Neuron (in vitro differentiated cells): ENCODE data around the gene IPP.

ENCODE experiments used
- H2AFZ ChIP-seq: one replicate; pipeline ENCODE4 v1.6.1; 2013; ENCODE audit warnings: low read depth, mild to moderate bottlenecking, inconsistent platforms, low read length, moderate library complexity
- H3K27me3 ChIP-seq: one replicate; pipeline ENCODE4 v1.6.1; 2013; ENCODE audit warnings: low read length; ENCODE audit not compliant: insufficient read depth
- H3K36me3 ChIP-seq: one replicate; pipeline ENCODE4 v1.6.1; 2013; ENCODE audit warnings: low read length; ENCODE audit not compliant: insufficient read depth
- H3K4me1 ChIP-seq: one replicate; pipeline ENCODE4 v1.6.1; 2013; ENCODE audit warnings: low read length; ENCODE audit not compliant: insufficient read depth
- H3K4me3 ChIP-seq: 2 replicates; pipeline ENCODE4 v1.5.1; 2013; ENCODE audit warnings: mild to moderate bottlenecking, low read length, moderate library complexity
- H3K9me3 ChIP-seq: one replicate; pipeline ENCODE4 v1.6.1; 2013; ENCODE audit warnings: low read length

Gene IPP

GRCh38 chr1:45668526-45668925, 81.9 kb downstream of the IPP start:
- Histone ChIP-seq H2AFZ (no peak overlapping the region), H3K36me3 (peaks cover 2% of the 10 kb centered on the region)

GRCh38 chr1:45667321-45668111, 82.9 kb downstream of the IPP start:
- Histone ChIP-seq H3K9me3 (no peaks in the 10 kb centered on the region), H3K4me3 (no peak overlapping the region), H3K27me3 (no peaks in the 10 kb centered on the region), H3K4me1 (no peaks in the 10 kb centered on the region), H2AFZ (no peak overlapping the region), H3K36me3 (peaks cover 2% of the 10 kb centered on the region)

More at GRCh38 chr1:45668526-45668925, 81.9 kb downstream of the IPP start:
- Histone ChIP-seq H3K27me3 (no peaks in the 10 kb centered on the region), H3K9me3 (no peaks in the 10 kb centered on the region), H3K4me3 (no peak overlapping the region), H3K4me1 (no peaks in the 10 kb centered on the region)

GRCh38 chr1:45666836-45667235, 83.6 kb downstream of the IPP start:
- peaks cover 2% of the 10 kb centered on the region for H3K36me3 ChIP-seq
- H3K4me3 ChIP-seq, result no peak overlapping the region
- H3K9me3 ChIP-seq, result no peaks in the 10 kb centered on the region
- no peaks in the 10 kb centered on the region for H3K27me3 ChIP-seq
- H2AFZ ChIP-seq, result no peak overlapping the region
- no peaks in the 10 kb centered on the region for H3K4me1 ChIP-seq

- no peaks in the 10 kb centered on the region for H3K4me1 ChIP-seq
- H2AFZ ChIP-seq, result no peak overlapping the region
- H3K4me3 ChIP-seq, result no peak overlapping the region
- H3K9me3 ChIP-seq, result no peaks in the 10 kb centered on the region
- no peaks in the 10 kb centered on the region for H3K27me3 ChIP-seq
- peaks cover 51% of the 10 kb centered on the region for H3K36me3 ChIP-seq
Measured at GRCh38 chr1:45660336-45660735, 90.1 kb downstream of the IPP start.

DNA sequence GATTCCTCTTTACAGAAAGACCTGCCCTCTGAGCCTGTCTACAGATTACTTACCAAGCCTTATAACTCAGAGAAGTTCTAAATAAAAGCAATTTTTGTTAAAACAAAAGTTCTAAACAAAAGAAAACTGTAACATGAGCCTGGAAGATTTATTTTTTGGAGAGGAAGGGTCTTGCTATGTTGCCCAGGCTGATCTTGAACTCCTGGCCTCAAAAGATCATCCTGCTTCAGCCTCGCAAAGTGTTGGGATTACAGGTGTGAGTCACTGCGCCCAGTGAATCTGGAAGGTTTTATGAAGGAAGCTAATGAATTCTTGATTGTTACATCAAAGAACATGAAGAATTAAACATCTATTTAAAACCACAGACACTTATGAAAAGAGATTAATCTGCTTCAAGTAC, 91.2 kb downstream of the IPP start:
- no peak overlapping the region for H3K4me3 ChIP-seq
- no peak overlapping the region for H2AFZ ChIP-seq
- H3K4me1 ChIP-seq, result no peaks in the 10 kb centered on the region
- H3K36me3 ChIP-seq, result peaks cover 61% of the 10 kb centered on the region
- H3K27me3 ChIP-seq, result no peaks in the 10 kb centered on the region
- H3K9me3 ChIP-seq, result no peaks in the 10 kb centered on the region

- Histone ChIP-seq H3K4me1 (no peaks in the 10 kb centered on the region), H3K27me3 (no peaks in the 10 kb centered on the region), H3K36me3 (peaks cover 70% of the 10 kb centered on the region), H2AFZ (no peak overlapping the region), H3K9me3 (no peaks in the 10 kb centered on the region), H3K4me3 (no peak overlapping the region)
Measured at GRCh38 chr1:45658171-45658570, 92.3 kb downstream of the IPP start.

GRCh38 chr1:45656573-45657226, 93.8 kb downstream of the IPP start:
- H3K36me3 ChIP-seq, result peaks cover 84% of the 10 kb centered on the region

DNA sequence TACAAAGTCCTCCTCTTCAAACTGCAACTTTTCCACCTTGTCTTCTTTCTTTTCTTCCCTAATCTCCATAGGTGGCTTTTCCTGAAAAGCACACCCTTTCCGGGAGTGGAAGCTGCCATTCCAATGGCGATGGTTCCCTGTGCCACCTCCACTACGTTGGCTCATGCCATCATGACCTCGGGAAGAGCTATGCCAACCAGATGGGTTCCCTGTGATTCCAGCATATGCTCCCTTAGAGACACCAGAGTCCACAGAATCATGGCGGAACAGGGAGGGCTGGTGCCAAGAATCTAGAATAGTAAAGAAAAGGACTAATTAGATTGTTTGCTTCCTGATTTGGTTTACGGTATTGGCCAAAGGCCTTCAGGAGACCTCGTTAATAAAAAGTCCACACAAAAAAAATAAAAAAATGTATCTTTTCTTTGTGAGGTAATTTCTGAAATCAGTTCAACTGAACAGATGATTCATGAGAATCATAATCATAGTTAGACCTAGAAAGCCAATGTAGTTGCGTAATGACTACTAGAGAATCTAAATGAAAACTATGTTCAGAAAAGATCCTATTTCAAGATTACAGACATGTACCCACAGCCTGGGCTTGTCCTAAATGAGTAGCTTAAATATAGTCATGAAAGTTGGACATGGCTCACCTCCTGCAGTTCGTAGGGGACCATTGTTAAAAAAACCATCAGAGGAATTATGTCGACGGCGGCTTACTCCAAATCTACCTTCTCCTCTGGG, 95.7 kb downstream of the IPP start:
- H3K9me3 ChIP-seq, result no peaks in the 10 kb centered on the region
- peaks cover 91% of the 10 kb centered on the region for H3K36me3 ChIP-seq
- H3K4me3 ChIP-seq, result no peak overlapping the region
- no peak overlapping the region for H2AFZ ChIP-seq
- H3K27me3 ChIP-seq, result no peaks in the 10 kb centered on the region
- no peaks in the 10 kb centered on the region for H3K4me1 ChIP-seq

More at GRCh38 chr1:45656573-45657226, 93.8 kb downstream of the IPP start:
- no peaks in the 10 kb centered on the region for H3K4me1 ChIP-seq
- no peak overlapping the region for H2AFZ ChIP-seq
- H3K9me3 ChIP-seq, result no peaks in the 10 kb centered on the region
- H3K27me3 ChIP-seq, result no peaks in the 10 kb centered on the region
- no peak overlapping the region for H3K4me3 ChIP-seq
